ENCODE data around the gene PSKH1. TPM values are rescaled to one million over a fixed set of nuclear protein-coding genes. Genes with fewer than 3 reads are reported as not detected.

Gene PSKH1
- polyA plus RNA-seq, 1 donor (not counting 4 experiments of a cell fraction or from before 2014, with no cell fraction given): 10.7 TPM

DNA sequence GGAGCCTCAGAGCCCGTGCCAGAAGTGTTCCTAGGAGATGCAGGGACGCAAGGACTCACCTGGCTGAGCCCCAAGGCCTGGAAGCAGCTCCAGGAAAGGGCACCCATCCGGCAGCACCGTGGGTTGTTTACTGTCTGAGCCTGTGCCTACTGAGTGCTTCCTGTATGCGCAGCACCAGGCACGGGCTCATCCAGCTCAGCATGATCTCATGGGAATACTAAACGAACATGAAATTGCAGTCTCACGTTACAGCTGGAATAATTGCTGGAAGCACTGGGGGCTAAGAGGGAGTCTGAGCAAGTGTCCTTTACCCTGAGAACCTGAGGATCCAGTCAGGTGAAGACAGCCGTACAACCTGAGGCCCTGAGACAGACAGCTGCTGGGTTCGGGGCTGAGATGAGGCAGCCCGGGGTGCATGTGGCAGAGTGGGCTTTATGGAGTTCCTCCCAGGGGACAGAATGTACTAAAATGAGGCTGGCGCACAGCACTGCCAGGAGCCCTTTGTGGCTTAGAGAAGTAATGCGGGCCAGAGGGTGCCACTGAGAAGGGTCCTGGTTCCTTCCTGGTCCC, 33.2 kb downstream of the PSKH1 start:
- Histone ChIP-seq H3K36me3 (ENCODE audit: control insufficient read depth in 2 of 2, extremely low read depth in 1 of 2, insufficient read depth in 2 of 2, low read length in 2 of 2) (peaks cover 17 to 19% of the 10 kb centered on the region in 2 experiments), H3K4me1 (ENCODE audit: control insufficient read depth, extremely low read depth, insufficient read depth, low read length) (peaks cover 18% of the 10 kb centered on the region), H3K9ac (ENCODE audit: control insufficient read depth, extremely low read depth, insufficient read depth, low read length) (no peak overlapping the region), H3K79me2 (ENCODE audit: control insufficient read depth, insufficient read depth, low read length) (no peaks in the 10 kb centered on the region), H3K4me2 (ENCODE audit: control insufficient read depth, extremely low read depth, insufficient read depth, low read depth, low read length) (peak overlapping the region; percentile 27), H3K27me3 (ENCODE audit: control insufficient read depth, extremely low read depth, insufficient read depth, low read length) (no peaks in the 10 kb centered on the region), H2AFZ (ENCODE audit: control insufficient read depth, low read length) (no peak overlapping the region), H4K20me1 (ENCODE audit: control insufficient read depth, extremely low read depth, insufficient read depth, low read length) (peaks cover 8% of the 10 kb centered on the region), H3K9me3 (ENCODE audit: control insufficient read depth, low read depth, low read length) (no peaks in the 10 kb centered on the region), H3K9me1 (ENCODE audit: control insufficient read depth, extremely low read depth, insufficient read depth, low read length) (no peaks in the 10 kb centered on the region), H3K27ac (ENCODE audit: control insufficient read depth, insufficient read depth, low read length) (peak overlapping the region; percentile 2), H3K4me3 (ENCODE audit: control insufficient read depth in 2 of 3, extremely low read depth in 1 of 3, insufficient read depth in 2 of 3, low read depth in 1 of 3, low read length in 3 of 3) (no peak overlapping the region)
- DNase-seq (ENCODE audit: low read depth, low spot score) (no peak), FAIRE-seq (peak; percentile 34)
- dilution Hi-C loops (cut with MboI; ENCODE audit: extremely low pct_ligation_motif_present, low sequenced_read_pairs): no loop called here
- TF ChIP-seq, protein P1, sequence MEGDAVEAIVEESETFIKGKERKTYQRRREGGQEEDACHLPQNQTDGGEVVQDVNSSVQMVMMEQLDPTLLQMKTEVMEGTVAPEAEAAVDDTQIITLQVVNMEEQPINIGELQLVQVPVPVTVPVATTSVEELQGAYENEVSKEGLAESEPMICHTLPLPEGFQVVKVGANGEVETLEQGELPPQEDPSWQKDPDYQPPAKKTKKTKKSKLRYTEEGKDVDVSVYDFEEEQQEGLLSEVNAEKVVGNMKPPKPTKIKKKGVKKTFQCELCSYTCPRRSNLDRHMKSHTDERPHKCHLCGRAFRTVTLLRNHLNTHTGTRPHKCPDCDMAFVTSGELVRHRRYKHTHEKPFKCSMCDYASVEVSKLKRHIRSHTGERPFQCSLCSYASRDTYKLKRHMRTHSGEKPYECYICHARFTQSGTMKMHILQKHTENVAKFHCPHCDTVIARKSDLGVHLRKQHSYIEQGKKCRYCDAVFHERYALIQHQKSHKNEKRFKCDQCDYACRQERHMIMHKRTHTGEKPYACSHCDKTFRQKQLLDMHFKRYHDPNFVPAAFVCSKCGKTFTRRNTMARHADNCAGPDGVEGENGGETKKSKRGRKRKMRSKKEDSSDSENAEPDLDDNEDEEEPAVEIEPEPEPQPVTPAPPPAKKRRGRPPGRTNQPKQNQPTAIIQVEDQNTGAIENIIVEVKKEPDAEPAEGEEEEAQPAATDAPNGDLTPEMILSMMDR (optimal IDR thresholded peaks at IDR 0.05 in 1 of 3, IDR thresholded peaks at IDR 0.05 in 1 of 3, conservative IDR thresholded peaks at IDR 0.05 in 1 of 3; ENCODE audit: extremely low read depth in 1 of 3, insufficient read depth in 2 of 3, low read length in 3 of 3): peak in 1 of 3 experiments; percentile 18
- no peak for TF ChIP-seq EZH2 (IDR thresholded peaks at IDR 0.05; ENCODE audit: low read length)

DNA sequence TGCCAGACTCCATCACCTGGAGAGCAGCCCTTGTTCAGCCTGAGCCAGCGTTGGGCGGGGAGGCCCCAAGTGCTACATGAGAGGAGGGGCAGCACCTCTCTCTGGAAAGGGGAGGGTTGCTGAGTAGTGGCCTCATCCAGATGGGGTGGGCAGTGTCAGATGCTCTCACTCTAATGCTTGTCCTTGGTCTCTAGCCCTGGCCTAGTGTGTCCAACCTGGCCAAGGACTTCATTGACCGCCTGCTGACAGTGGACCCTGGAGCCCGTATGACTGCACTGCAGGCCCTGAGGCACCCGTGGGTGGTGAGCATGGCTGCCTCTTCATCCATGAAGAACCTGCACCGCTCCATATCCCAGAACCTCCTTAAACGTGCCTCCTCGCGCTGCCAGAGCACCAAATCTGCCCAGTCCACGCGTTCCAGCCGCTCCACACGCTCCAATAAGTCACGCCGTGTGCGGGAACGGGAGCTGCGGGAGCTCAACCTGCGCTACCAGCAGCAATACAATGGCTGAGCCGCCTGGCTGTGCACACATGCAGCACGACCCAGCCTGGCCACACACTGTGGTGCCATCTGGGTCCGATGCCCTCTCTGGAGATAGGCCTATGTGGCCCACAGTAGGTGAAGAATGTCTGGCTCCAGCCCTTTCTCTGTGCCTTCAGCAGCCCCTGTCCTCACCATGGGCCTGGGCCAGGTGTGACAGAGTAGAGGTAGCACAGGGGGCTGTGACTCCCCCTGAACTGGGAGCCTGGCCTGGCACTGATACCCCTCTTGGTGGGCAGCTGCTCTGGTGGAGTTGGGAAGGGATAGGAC, 34.3 kb downstream of the PSKH1 start:
- DNase-seq (ENCODE audit: low read depth, low spot score) (no peak), FAIRE-seq (no peak)
- H4K20me1 ChIP-seq (ENCODE audit: control insufficient read depth, extremely low read depth, insufficient read depth, low read length): peaks cover 8% of the 10 kb centered on the region
- no peak for TF ChIP-seq EZH2 (IDR thresholded peaks at IDR 0.05; ENCODE audit: low read length)
- no peak overlapping the region for H3K4me2 ChIP-seq (ENCODE audit: control insufficient read depth, extremely low read depth, insufficient read depth, low read depth, low read length)
- no peaks in the 10 kb centered on the region for H3K27me3 ChIP-seq (ENCODE audit: control insufficient read depth, extremely low read depth, insufficient read depth, low read length)
- H3K4me1 ChIP-seq (ENCODE audit: control insufficient read depth, extremely low read depth, insufficient read depth, low read length): peaks cover 17% of the 10 kb centered on the region
- H3K79me2 ChIP-seq (ENCODE audit: control insufficient read depth, insufficient read depth, low read length): no peaks in the 10 kb centered on the region
- H3K9me1 ChIP-seq (ENCODE audit: control insufficient read depth, extremely low read depth, insufficient read depth, low read length): no peaks in the 10 kb centered on the region
- no peaks in the 10 kb centered on the region for H3K9me3 ChIP-seq (ENCODE audit: control insufficient read depth, low read depth, low read length)
- H3K27ac ChIP-seq (ENCODE audit: control insufficient read depth, insufficient read depth, low read length): no peak overlapping the region
- no peak overlapping the region for H2AFZ ChIP-seq (ENCODE audit: control insufficient read depth, low read length)
- no peak overlapping the region for H3K9ac ChIP-seq (ENCODE audit: control insufficient read depth, extremely low read depth, insufficient read depth, low read length)
- dilution Hi-C loops (cut with MboI; ENCODE audit: extremely low pct_ligation_motif_present, low sequenced_read_pairs): no loop called here
- H3K36me3 ChIP-seq (ENCODE audit: control insufficient read depth in 2 of 2, extremely low read depth in 1 of 2, insufficient read depth in 2 of 2, low read length in 2 of 2): peaks cover 19 to 21% of the 10 kb centered on the region in 2 experiments
- H3K4me3 ChIP-seq (ENCODE audit: control insufficient read depth in 2 of 3, extremely low read depth in 1 of 3, insufficient read depth in 2 of 3, low read depth in 1 of 3, low read length in 3 of 3): no peak overlapping the region

All from keratinocyte (primary cell).